Gastrocnemius medialis (tissue), 4 donors: ENCODE data around the gene DCAF10. TPM values are rescaled to one million over a fixed set of nuclear protein-coding genes. Genes with fewer than 3 reads are reported as not detected.

Source experiments
- ATAC-seq, 2 donors: fragments of 150-250 bp; one replicate each; pipeline ENCODE4 v1.9.1; 2016
- DNase-seq, 2 donors: peaks; one replicate each; pipeline ENCODE4 v3.0.0-alpha.2; 2019
- H3K27ac ChIP-seq, 4 donors: fragments of 200-600 bp; sonication (generic); 1 replicate in 1 of 4; 2 replicates in 3 of 4; pipeline ENCODE4 v1.5.1; 2016 to 2018; ENCODE audit warnings: mild to moderate bottlenecking in 2 of 4, moderate library complexity in 1 of 4
- H3K27me3 ChIP-seq, 3 donors: fragments of 200-600 bp; sonication (generic) in 2 of 3; 1 replicate in 1 of 3; 2 replicates in 2 of 3; pipeline versions ENCODE4 v1.5.1 to v1.6.0; 2016 to 2019; ENCODE audit warnings: mild to moderate bottlenecking in 1 of 3, moderate library complexity in 1 of 3
- H3K36me3 ChIP-seq, 2 donors: fragments of 200-600 bp; sonication (generic) in 1 of 2; one replicate each; pipeline ENCODE4 v1.5.1; 2017 to 2018
- H3K4me1 ChIP-seq, 2 donors: fragments of 200-600 bp; sonication (generic) in 1 of 2; one replicate each; pipeline ENCODE4 v1.5.1; 2016 to 2017; ENCODE audit warnings: mild to moderate bottlenecking in 2 of 2
- H3K4me3 ChIP-seq, 4 donors: fragments of 200-600 bp; sonication (generic) in 3 of 4; 1 replicate in 1 of 4; 2 replicates in 3 of 4; pipeline ENCODE4 v1.5.1; 2016 to 2019; ENCODE audit warnings: mild to moderate bottlenecking in 2 of 4
- H3K9me3 ChIP-seq, 3 donors: fragments of 200-600 bp; sonication (generic) in 2 of 3; 1 replicate in 1 of 3; 2 replicates in 2 of 3; pipeline ENCODE4 v1.5.1; 2016 to 2019
- CTCF ChIP-seq, 5 experiments: fragments of 450-650 bp in 3 of 5; fragments of 200-600 bp in 2 of 5; sonication (generic) in 2 of 5; IDR thresholded peaks in 4 of 5; conservative IDR thresholded peaks in 1 of 5; 1 replicate in 4 of 5; 2 replicates in 1 of 5; pipeline ENCODE4 v1.5.1; 2016 to 2019; ENCODE audit warnings: antibody characterized with exemption in 5 of 5, mild to moderate bottlenecking in 3 of 5, moderate library complexity in 3 of 5
- POLR2A ChIP-seq, 2 donors: fragments of 450-650 bp; IDR thresholded peaks; one replicate each; pipeline ENCODE4 v1.6.1; 2017; ENCODE audit warnings: antibody characterized with exemption in 2 of 2, mild to moderate bottlenecking in 2 of 2, moderate library complexity in 2 of 2
- in situ Hi-C, 4 donors: fragments of 200-750 bp; cut with MboI; loops; one replicate each; pipeline versions ENCODE4 v1.15.0 to v1.8.0; 2017; ENCODE audit warnings: low sequenced_read_pairs in 4 of 4
- intact Hi-C: fragments of 100-400 bp; cut with DNase I; formaldehyde crosslinking; loops from one replicate; pipeline ENCODE4 v1.15.1; 2023; ENCODE audit warnings: low total_unique reads
- total RNA-seq, 4 donors: library from RNA; depleted of rRNA; stranded (reverse); fragments of >200 nt; gene quantifications; one replicate each; pipeline versions ENCODE4 v1.1.0 to v1.2.3, GENCODE V29; 2016

Gene DCAF10
- total RNA-seq, 4 donors from 2014 or later, result 11.0 to 24.5 (median 17.0) TPM

DNA sequence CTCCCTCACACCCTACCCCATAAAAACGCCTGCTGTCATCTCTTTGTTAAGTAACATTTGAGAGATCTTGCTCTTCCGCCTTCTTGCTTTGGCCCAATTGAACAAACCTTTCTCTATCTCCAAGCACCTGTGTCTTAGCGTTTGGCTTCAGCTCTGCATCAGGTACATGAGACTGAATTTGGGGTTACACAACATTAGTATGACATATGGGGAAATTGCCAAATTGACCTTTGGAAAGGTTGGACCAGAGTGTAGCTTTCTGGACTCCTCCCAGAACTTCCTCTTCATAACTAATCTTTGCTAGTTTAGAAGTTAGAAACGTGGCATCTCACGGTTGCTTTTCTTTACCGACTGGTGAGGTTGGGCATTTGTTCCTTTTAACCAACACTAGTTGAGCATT lies 12.3 kb upstream of the DCAF10 start:
- ATAC-seq (no peak), DNase-seq (no peak)
- H3K36me3 ChIP-seq, result peaks cover 0 to 5% of the 10 kb centered on the region in 2 donors
- H3K27me3 ChIP-seq, result peaks cover 0 to 11% (median 0%) of the 10 kb centered on the region in 3 donors
- TF ChIP-seq CTCF (IDR thresholded peaks at IDR 0.05 in 4 of 5, conservative IDR thresholded peaks at IDR 0.05 in 1 of 5), result no peak
- no peak for TF ChIP-seq POLR2A (IDR thresholded peaks at IDR 0.05)
- H3K4me1 ChIP-seq, result peaks cover 15% of the 10 kb centered on the region in 2 donors
- H3K27ac ChIP-seq, result no peak overlapping the region
- intact Hi-C loops (loop anchor here (10.0 kb wide), 1 partner anchor 214 kb away; the partner anchor contains the start of gene FBXO10), in situ Hi-C loops (loop anchor here (10.0 to 25.0 kb wide), 4 partner anchors 99 to 204 kb away; partner anchors contain the start of genes FBXO10 (in 3 of the 4) and TOMM5 (in 3 of the 4))
- H3K4me3 ChIP-seq, result no peak overlapping the region
- H3K9me3 ChIP-seq, result no peaks in the 10 kb centered on the region

DNA sequence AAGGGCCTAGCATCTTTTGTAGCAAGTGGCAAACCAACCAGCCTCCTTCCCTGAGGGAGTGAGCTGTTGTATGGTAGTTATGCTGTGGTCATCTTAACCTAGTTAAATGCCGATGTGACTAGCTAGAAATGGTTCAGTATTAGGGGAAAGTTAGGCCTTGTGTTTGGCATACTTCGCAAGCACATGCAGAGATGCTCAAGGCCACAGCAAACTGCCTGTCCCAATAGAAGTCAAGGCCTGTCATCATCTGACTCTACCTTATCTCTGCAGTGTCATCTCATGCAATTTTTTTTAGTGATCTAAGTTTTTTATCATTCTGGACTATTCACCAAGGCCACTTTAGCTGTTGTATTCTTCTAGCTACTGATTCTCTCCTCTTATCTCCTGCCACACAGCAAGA lies 10.5 kb upstream of the DCAF10 start:
- H3K4me3 ChIP-seq, result no peak overlapping the region
- intact Hi-C loops (loop anchor here (10.0 kb wide), 1 partner anchor 305 kb away; the partner anchor contains the start of gene POLR1E), in situ Hi-C loops (loop anchor here in 3 of 4 donors (25.0 kb wide), 2 partner anchors 97 to 203 kb away; partner anchors contain the start of genes FBXO10 (in 3 of the 3) and TOMM5 (in 3 of the 3))
- no peak for TF ChIP-seq POLR2A (IDR thresholded peaks at IDR 0.05)
- no peak for DNase-seq
- H3K36me3 ChIP-seq, result no peaks in the 10 kb centered on the region
- no peaks in the 10 kb centered on the region for H3K9me3 ChIP-seq
- H3K4me1 ChIP-seq, result peaks cover 5% of the 10 kb centered on the region in 2 donors
- H3K27ac ChIP-seq, result no peak overlapping the region
- peaks cover 0 to 11% (median 0%) of the 10 kb centered on the region in 3 donors for H3K27me3 ChIP-seq
- ATAC-seq, result no peak

GRCh38 chr9:37792122-37792521 lies 8.5 kb upstream of the DCAF10 start:
- in situ Hi-C loops, result loop anchor here in 3 of 4 donors (25.0 kb wide), 2 partner anchors 95 to 205 kb away; partner anchors contain the start of genes FBXO10 (in 3 of the 3) and TOMM5 (in 3 of the 3)
- Histone ChIP-seq H3K27ac (no peak overlapping the region), H3K27me3 (peaks cover 0 to 2% (median 0%) of the 10 kb centered on the region in 3 donors), H3K36me3 (no peaks in the 10 kb centered on the region), H3K4me3 (no peak overlapping the region), H3K4me1 (no peaks in the 10 kb centered on the region), H3K9me3 (no peaks in the 10 kb centered on the region)
- no peak for ATAC-seq
- intact Hi-C loops, result loop anchor here (10.0 kb wide), 1 partner anchor 307 kb away; the partner anchor contains the start of gene POLR1E
- TF ChIP-seq CTCF (IDR thresholded peaks at IDR 0.05 in 4 of 5, conservative IDR thresholded peaks at IDR 0.05 in 1 of 5) (no peak), POLR2A (IDR thresholded peaks at IDR 0.05) (no peak)
- DNase-seq, result no peak

GRCh38 chr9:37796232-37796631 lies 4.4 kb upstream of the DCAF10 start:
- no peak overlapping the region for H3K4me3 ChIP-seq
- H3K27ac ChIP-seq, result no peak overlapping the region
- H3K36me3 ChIP-seq, result no peaks in the 10 kb centered on the region
- in situ Hi-C loops, result loop anchor here in 3 of 4 donors (25.0 kb wide), 2 partner anchors 91 to 209 kb away; partner anchors contain the start of genes FBXO10 (in 3 of the 3) and TOMM5 (in 3 of the 3)
- H3K27me3 ChIP-seq, result no peaks in the 10 kb centered on the region
- H3K9me3 ChIP-seq, result no peaks in the 10 kb centered on the region
- intact Hi-C loops, result loop anchor here (10.0 kb wide), 1 partner anchor 311 kb away; the partner anchor contains the start of gene POLR1E
- DNase-seq (no peak), ATAC-seq (no peak)
- no peak for TF ChIP-seq CTCF (IDR thresholded peaks at IDR 0.05 in 4 of 5, conservative IDR thresholded peaks at IDR 0.05 in 1 of 5)
- no peak for TF ChIP-seq POLR2A (IDR thresholded peaks at IDR 0.05)
- peaks cover 6 to 9% of the 10 kb centered on the region in 2 donors for H3K4me1 ChIP-seq

GRCh38 chr9:37798677-37799076 lies 1.9 kb upstream of the DCAF10 start:
- Histone ChIP-seq H3K36me3 (no peaks in the 10 kb centered on the region), H3K27ac (no peak overlapping the region), H3K9me3 (no peaks in the 10 kb centered on the region), H3K4me3 (no peak overlapping the region), H3K27me3 (no peaks in the 10 kb centered on the region), H3K4me1 (peaks cover 28 to 32% of the 10 kb centered on the region in 2 donors)
- intact Hi-C loops (loop anchor here (10.0 kb wide), 1 partner anchor 314 kb away; the partner anchor contains the start of gene POLR1E), in situ Hi-C loops (loop anchor here in 3 of 4 donors (25.0 kb wide), 2 partner anchors 89 to 211 kb away; partner anchors contain the start of genes FBXO10 (in 3 of the 3) and TOMM5 (in 3 of the 3))
- TF ChIP-seq POLR2A (IDR thresholded peaks at IDR 0.05) (no peak), CTCF (IDR thresholded peaks at IDR 0.05 in 4 of 5, conservative IDR thresholded peaks at IDR 0.05 in 1 of 5) (no peak)
- DNase-seq, result no peak
- ATAC-seq, result no peak
